HepG2 (cell line): ENCODE data around the gene DMKN. TPM values are rescaled to one million over a fixed set of nuclear protein-coding genes. Genes with fewer than 3 reads are reported as not detected.

Source experiments
- ATAC-seq: fragments of 200-7000 bp; cut with Tn5 transposase; 3 replicates; pipeline ENCODE4 v1.9.1; 2020; ENCODE audit warnings: mild to moderate bottlenecking, moderate library complexity
- BruUV-seq: library from RNA; stranded (reverse); fragments of 400-500 nt; replicated peaks from 2 replicates; lab custom pipeline; 2021; lab: Mats Ljungman, UMichigan
- CTCF ChIA-PET: fragments of 300-600 bp; formaldehyde crosslinking; extraction: SDS; loops from one replicate; lab custom pipeline; 2021; ENCODE audit warnings: low total read pairs, inconsistent platforms, low intra/inter-chr PET ratio; lab: Yijun Ruan, JAX
- POLR2A ChIA-PET: fragments of 350-600 bp; sonication (Branson Sonifier 250); formaldehyde crosslinking; loops from one replicate; lab custom pipeline; 2020; ENCODE audit warnings: antibody characterized with exemption, inconsistent platforms; lab: Yijun Ruan, JAX
- DNase-seq: peaks from one replicate; pipeline ENCODE4 v3.0.0-alpha.2; 2015; ENCODE audit warnings: low spot score
- FAIRE-seq: peaks from 3 replicates; lab custom pipeline; 2011; peaks lifted over from hg19 to GRCh38; lab: Jason Lieb, UNC
- H2AFZ ChIP-seq: one replicate; pipeline ENCODE4 v1.6.1; 2011; ENCODE audit warnings: low read length, inconsistent platforms
- H3K27ac ChIP-seq: fragments of 300-600 bp; 3 replicates; pipeline ENCODE4 v1.8.0; 2011; ENCODE audit warnings: mixed run types, mild to moderate bottlenecking, mixed read lengths, low read length, inconsistent platforms; ENCODE audit not compliant: insufficient read depth; ENCODE audit errors: extremely low read length
- H3K27me3 ChIP-seq, 2 experiments: fragments of 200-600 bp in 1 of 2; 2 replicates in 1 of 2; 3 replicates in 1 of 2; pipeline versions ENCODE4 v1.6.0 to v1.8.0; 2011; ENCODE audit warnings: low read length in 2 of 2, mild to moderate bottlenecking in 2 of 2, moderate library complexity in 2 of 2, inconsistent platforms in 1 of 2; ENCODE audit not compliant: insufficient read depth in 2 of 2, control insufficient read depth in 1 of 2
- H3K36me3 ChIP-seq, 2 experiments: fragments of 200-600 bp in 1 of 2; replicated peaks in 1 of 2; 2 replicates in 1 of 2; 3 replicates in 1 of 2; pipeline versions ENCODE4 v1.5.1 to v1.8.0; 2011; ENCODE audit warnings: low read length in 2 of 2, inconsistent platforms in 1 of 2; ENCODE audit not compliant: insufficient read depth in 2 of 2, control insufficient read depth in 1 of 2
- H3K4me1 ChIP-seq: 2 replicates; pipeline ENCODE4 v1.5.1; 2012; ENCODE audit warnings: low read length, inconsistent platforms; ENCODE audit not compliant: insufficient read depth
- H3K4me2 ChIP-seq: 2 replicates; pipeline ENCODE4 v1.6.0; 2011; ENCODE audit warnings: low read depth, low read length, inconsistent platforms
- H3K4me3 ChIP-seq, 3 experiments: fragments of 200-600 bp in 1 of 3; sonication (generic), shearing (Covaris generic) in 1 of 3; replicated peaks in 1 of 3; 2 replicates each; pipeline ENCODE4 v1.5.1; 2011 to 2016; ENCODE audit warnings: low read length in 3 of 3, inconsistent platforms in 2 of 3, low read depth in 2 of 3, mild to moderate bottlenecking in 2 of 3, control low read depth in 1 of 3, mixed read lengths in 1 of 3; ENCODE audit not compliant: insufficient read depth in 1 of 3
- H3K79me2 ChIP-seq: one replicate; pipeline ENCODE4 v1.6.1; 2011; ENCODE audit warnings: low read length, inconsistent platforms; ENCODE audit not compliant: insufficient read depth
- H3K9ac ChIP-seq: 2 replicates; pipeline ENCODE4 v1.6.0; 2011; ENCODE audit warnings: mild to moderate bottlenecking, low read depth, low read length, inconsistent platforms; ENCODE audit not compliant: insufficient read depth
- H3K9me3 ChIP-seq: 2 replicates; pipeline ENCODE4 v1.5.1; 2012; ENCODE audit warnings: mild to moderate bottlenecking, low read length
- H4K20me1 ChIP-seq: 2 replicates; pipeline ENCODE4 v1.6.0; 2011; ENCODE audit warnings: inconsistent platforms, mild to moderate bottlenecking, low read length, moderate library complexity; ENCODE audit not compliant: insufficient read depth
- BCL6 ChIP-seq: IDR thresholded peaks from 2 replicates; pipeline ENCODE4 v1.6.1; 2016; ENCODE audit warnings: missing genetic modification reagents, missing compliant biosample characterization
- DMAP1 ChIP-seq: IDR thresholded peaks from 2 replicates; pipeline ENCODE4 v1.6.1; 2016
- HMG20B ChIP-seq: conservative IDR thresholded peaks from 2 replicates; pipeline ENCODE4 v1.6.1; 2016; ENCODE audit warnings: missing genetic modification reagents, missing compliant biosample characterization
- MIXL1 ChIP-seq: IDR thresholded peaks from 2 replicates; pipeline ENCODE4 v1.6.1; 2016
- PBX3 ChIP-seq: sonication (generic); formaldehyde crosslinking; IDR thresholded peaks from 2 replicates; pipeline ENCODE4 v1.8.1; 2023; ENCODE audit warnings: missing genetic modification reagents, inconsistent platforms, borderline replicate concordance
- RBAK ChIP-seq: sonication (generic); formaldehyde crosslinking; IDR thresholded peaks from 2 replicates; pipeline ENCODE4 v1.5.1; 2020; ENCODE audit warnings: mild to moderate bottlenecking, missing genetic modification reagents
- SMARCE1 ChIP-seq: fragments of 450-650 bp; IDR thresholded peaks from 2 replicates; pipeline ENCODE4 v1.6.1; 2017; ENCODE audit warnings: borderline replicate concordance
- SNAI1 ChIP-seq: sonication (generic); formaldehyde crosslinking; IDR thresholded peaks from 2 replicates; pipeline ENCODE4 v1.5.0; 2020; ENCODE audit warnings: mild to moderate bottlenecking, missing genetic modification reagents, borderline replicate concordance
- SNAPC5 ChIP-seq: sonication (generic); formaldehyde crosslinking; IDR thresholded peaks from 2 replicates; pipeline ENCODE4 v1.8.1; 2023; ENCODE audit warnings: mild to moderate bottlenecking, missing genetic modification reagents, borderline replicate concordance
- YEATS4 ChIP-seq: sonication (generic); formaldehyde crosslinking; IDR thresholded peaks from 2 replicates; pipeline ENCODE4 v1.4.0; 2020; ENCODE audit warnings: missing genetic modification reagents, borderline replicate concordance
- ZBTB34 ChIP-seq: sonication (generic); formaldehyde crosslinking; IDR thresholded peaks from 2 replicates; pipeline ENCODE4 v1.8.0; 2022; ENCODE audit warnings: mild to moderate bottlenecking, missing genetic modification reagents
- ZNF552 ChIP-seq: sonication (generic); formaldehyde crosslinking; IDR thresholded peaks from 2 replicates; pipeline ENCODE4 v1.9.0; 2022; ENCODE audit warnings: missing genetic modification reagents, mild to moderate bottlenecking, borderline replicate concordance
- ZNF556 ChIP-seq: sonication (generic); formaldehyde crosslinking; IDR thresholded peaks from 2 replicates; pipeline ENCODE4 v1.4.0; 2020; ENCODE audit warnings: mild to moderate bottlenecking, missing genetic modification reagents, borderline replicate concordance
- ZNF724P ChIP-seq: sonication (generic); formaldehyde crosslinking; IDR thresholded peaks from 2 replicates; pipeline ENCODE4 v1.8.0; 2022; ENCODE audit warnings: missing genetic modification reagents, borderline replicate concordance
- ZNF839 ChIP-seq: sonication (generic); formaldehyde crosslinking; IDR thresholded peaks from 2 replicates; pipeline ENCODE4 v1.4.0; 2020; ENCODE audit warnings: missing genetic modification reagents, mild to moderate bottlenecking, borderline replicate concordance
- ZNF878 ChIP-seq: sonication (generic); formaldehyde crosslinking; IDR thresholded peaks from 2 replicates; pipeline ENCODE4 v1.8.1; 2023; ENCODE audit warnings: mild to moderate bottlenecking, missing genetic modification reagents, moderate library complexity
- WGBS: methylation state at CpG from one replicate; pipeline ENCODE4 v1.1.6; 2017; ENCODE audit warnings: low lambda C conversion rate; 5-methylcytosine and 5-hydroxymethylcytosine counted together
- in situ Hi-C: cut with HindIII; loops from 2 replicates; pipeline ENCODE4 v1.10.0; 2017; ENCODE audit warnings: low pct_unique_long_range_greater_than_20kb; ENCODE audit not compliant: extremely low pct_ligation_motif_present
- intact Hi-C: fragments of 100-400 bp; cut with micrococcal nuclease; formaldehyde crosslinking; loops from one replicate; pipeline ENCODE4 v1.10.0; 2022; ENCODE audit not compliant: unreplicated experiment
- polyA plus RNA-seq, 8 experiments: library from polyadenylated mRNA; depleted of rRNA in 3 of 8; stranded (reverse) in 7 of 8; unstranded in 1 of 8; fragments of >200 nt; fragmentation: Illumina TruSeq in 4 of 8; extraction: Trizol in 4 of 8; gene quantifications; 2 replicates each; pipeline versions ENCODE4 v1.2.1 to v1.2.3, GENCODE V29; 2011 to 2016; ENCODE audit warnings: low read depth in 4 of 8, missing spikeins in 1 of 8, mixed read lengths in 1 of 8; ENCODE audit not compliant: insufficient read depth in 1 of 8
- total RNA-seq, 5 experiments: library from RNA; depleted of rRNA; stranded (reverse); fragments of >200 nt; fragmentation: Illumina TruSeq; extraction: Trizol; gene quantifications; 2 replicates each; pipeline ENCODE4 v1.2.3, GENCODE V29; 2016; ENCODE audit warnings: low read depth in 1 of 5
- TF ChIP-seq, protein P1 (sequence below): sonication (generic); formaldehyde crosslinking; conservative IDR thresholded peaks from 2 replicates; pipeline ENCODE4 v1.8.0; 2022; ENCODE audit warnings: missing genetic modification reagents

The DMKN gene
- total and polyA plus RNA-seq, 2 of the 13 experiments (the other 11 are each of a cell fraction or from before 2014, with no cell fraction given): 50.8 to 57.1 TPM

GRCh38 chr19:35512831-35513627, 420 bp downstream of the DMKN start (continued):
- TF ChIP-seq ZBTB34 (CRISPR knock-in tag) (no peak), PBX3 (CRISPR knock-in tag) (no peak)

DNA sequence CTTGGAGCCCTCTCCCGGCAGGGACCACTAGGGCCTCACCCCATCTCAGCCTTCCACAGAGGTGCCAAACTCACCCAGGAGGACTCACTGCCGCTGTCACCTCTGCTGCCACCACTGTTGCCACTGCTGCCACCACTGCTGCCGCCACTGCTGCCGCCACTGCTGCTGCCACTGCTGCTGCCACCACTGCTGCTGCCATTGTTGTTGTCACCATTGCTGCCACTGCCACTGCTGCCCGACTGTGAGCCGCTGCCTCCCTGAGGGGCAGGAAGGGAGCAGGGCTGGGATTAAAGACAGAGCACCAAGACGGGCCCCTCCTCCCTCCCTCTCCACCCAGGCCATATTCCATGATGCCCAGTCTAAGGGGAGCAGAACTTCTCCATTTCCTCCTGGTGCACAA, 2.1 kb downstream of the DMKN start:
- ATAC-seq: no peak
- intact Hi-C loops: no loop called here

More for the DNA sequence above, 2.1 kb downstream of the DMKN start:
- H3K36me3 ChIP-seq: no peaks in the 10 kb centered on the region; a peak in 1 of 5 replicates
- ChIA-PET POLR2A (interaction anchor here (1.4 kb wide), 1 partner anchor 36 kb away, joined by 4 read pairs; no protein-coding TSS in a partner anchor), CTCF (interaction anchor here (1.4 kb wide), 1 partner anchor 38 kb away, joined by 5 read pairs; no protein-coding TSS in a partner anchor)
- peaks cover 44% of the 10 kb centered on the region for H3K4me1 ChIP-seq
- TF ChIP-seq ZNF878: no peak
- no peak for TF ChIP-seq ZNF552
- no peak for TF ChIP-seq ZNF556
- TF ChIP-seq HMG20B (CRISPR knock-in tag): no peak
- TF ChIP-seq SNAPC5 (CRISPR knock-in tag): no peak
- TF ChIP-seq DMAP1 (CRISPR knock-in tag): no peak
- TF ChIP-seq, protein P1, sequence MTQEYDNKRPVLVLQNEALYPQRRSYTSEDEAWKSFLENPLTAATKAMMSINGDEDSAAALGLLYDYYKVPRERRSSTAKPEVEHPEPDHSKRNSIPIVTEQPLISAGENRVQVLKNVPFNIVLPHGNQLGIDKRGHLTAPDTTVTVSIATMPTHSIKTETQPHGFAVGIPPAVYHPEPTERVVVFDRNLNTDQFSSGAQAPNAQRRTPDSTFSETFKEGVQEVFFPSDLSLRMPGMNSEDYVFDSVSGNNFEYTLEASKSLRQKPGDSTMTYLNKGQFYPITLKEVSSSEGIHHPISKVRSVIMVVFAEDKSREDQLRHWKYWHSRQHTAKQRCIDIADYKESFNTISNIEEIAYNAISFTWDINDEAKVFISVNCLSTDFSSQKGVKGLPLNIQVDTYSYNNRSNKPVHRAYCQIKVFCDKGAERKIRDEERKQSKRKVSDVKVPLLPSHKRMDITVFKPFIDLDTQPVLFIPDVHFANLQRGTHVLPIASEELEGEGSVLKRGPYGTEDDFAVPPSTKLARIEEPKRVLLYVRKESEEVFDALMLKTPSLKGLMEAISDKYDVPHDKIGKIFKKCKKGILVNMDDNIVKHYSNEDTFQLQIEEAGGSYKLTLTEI (CRISPR knock-in tag): no peak
- TF ChIP-seq ZNF724P (CRISPR knock-in tag): no peak
- TF ChIP-seq SMARCE1: no peak
- no peak for TF ChIP-seq SNAI1 (CRISPR knock-in tag)
- TF ChIP-seq MIXL1 (CRISPR knock-in tag): no peak
- no peak for TF ChIP-seq YEATS4 (CRISPR knock-in tag)
- no peak for TF ChIP-seq BCL6 (CRISPR knock-in tag)
- no peak for TF ChIP-seq ZNF839 (CRISPR knock-in tag)
- TF ChIP-seq RBAK (CRISPR knock-in tag): no peak
- H3K4me2 ChIP-seq: no peak overlapping the region
- no TSS peak for BruUV-seq
- FAIRE-seq (no peak), DNase-seq (no peak)
- in situ Hi-C loops: no loop called here
- H3K9ac ChIP-seq: no peak overlapping the region
- H4K20me1 ChIP-seq: no peaks in the 10 kb centered on the region
- H3K27ac ChIP-seq: no peak overlapping the region
- H2AFZ ChIP-seq: no peak overlapping the region
- H3K9me3 ChIP-seq: no peaks in the 10 kb centered on the region
- WGBS: 0% methylated on average over 1 of the region's 7 CpGs
- H3K27me3 ChIP-seq: peaks cover 1 to 28% of the 10 kb centered on the region in 2 experiments; a peak in 2 of 5 replicates
- no peak overlapping the region for H3K4me3 ChIP-seq
- no peaks in the 10 kb centered on the region for H3K79me2 ChIP-seq
